GM19463 (cell line): ENCODE data around the gene RBMS3.
"Not testable (repeated sequence)": the region's sequence is repeated elsewhere in the genome, so short reads cannot be mapped to it uniquely, and the experiment has no call there.

Experiments
- ATAC-seq: cut with Tn5 transposase; IDR thresholded peaks from one replicate; pipeline ENCODE4 v1.9.1; 2021; ENCODE audit warnings: mild to moderate bottlenecking, moderate library complexity; ENCODE audit not compliant: unreplicated experiment

Gene RBMS3

GRCh38 chr3:29473481-29474170, 192.8 kb downstream of the RBMS3 start:
- not testable (repeated sequence) for ATAC-seq

DNA sequence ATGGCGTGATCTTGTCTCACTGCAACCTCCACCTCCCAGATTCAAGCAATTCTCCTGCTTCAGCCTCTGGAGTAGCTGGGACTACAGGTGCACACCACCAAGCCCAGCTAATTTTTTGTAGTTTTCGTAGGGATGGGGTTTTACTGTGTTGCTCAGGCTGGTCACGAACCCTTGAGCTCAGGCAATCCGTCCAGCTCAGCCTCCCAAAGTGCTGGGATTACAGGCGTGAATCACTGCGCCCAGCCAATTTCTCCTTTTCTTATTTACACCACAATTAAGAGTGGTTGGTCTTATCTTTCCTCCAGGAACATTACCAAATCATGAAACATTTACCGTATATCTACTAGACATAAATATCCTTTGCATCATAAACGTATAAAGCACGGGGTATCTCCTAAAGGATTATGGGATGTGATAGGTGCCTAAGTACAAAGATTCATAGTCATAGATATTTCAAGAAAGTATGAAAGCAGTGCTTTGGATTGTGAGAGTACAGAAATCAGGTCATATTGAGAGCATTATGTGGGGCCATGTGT, 194.5 kb downstream of the RBMS3 start:
- ATAC-seq, result no peak

DNA sequence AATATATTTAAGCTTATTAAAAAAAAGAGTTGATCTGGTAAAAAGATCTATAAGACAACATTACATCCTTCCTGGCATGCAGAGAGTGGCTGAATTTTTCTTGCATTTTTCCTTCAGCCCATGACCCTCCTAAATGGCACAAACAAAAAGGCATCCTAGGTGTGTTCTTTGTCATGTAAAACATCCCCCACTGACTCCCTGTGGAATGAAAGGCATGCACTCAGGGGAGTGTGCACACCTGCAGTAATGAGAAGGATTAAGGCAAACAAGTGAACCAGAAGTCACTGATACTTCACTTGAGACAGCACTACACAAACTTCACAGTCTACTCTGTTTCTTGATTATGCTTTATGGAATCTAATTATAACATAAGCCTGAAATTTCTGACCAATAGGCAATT, 195.0 kb downstream of the RBMS3 start:
- ATAC-seq, result no peak

GRCh38 chr3:29478611-29479010, 197.7 kb downstream of the RBMS3 start:
- no peak for ATAC-seq

- ATAC-seq, result no peak
Measured at GRCh38 chr3:29481249-29481648, 200.4 kb downstream of the RBMS3 start.

DNA sequence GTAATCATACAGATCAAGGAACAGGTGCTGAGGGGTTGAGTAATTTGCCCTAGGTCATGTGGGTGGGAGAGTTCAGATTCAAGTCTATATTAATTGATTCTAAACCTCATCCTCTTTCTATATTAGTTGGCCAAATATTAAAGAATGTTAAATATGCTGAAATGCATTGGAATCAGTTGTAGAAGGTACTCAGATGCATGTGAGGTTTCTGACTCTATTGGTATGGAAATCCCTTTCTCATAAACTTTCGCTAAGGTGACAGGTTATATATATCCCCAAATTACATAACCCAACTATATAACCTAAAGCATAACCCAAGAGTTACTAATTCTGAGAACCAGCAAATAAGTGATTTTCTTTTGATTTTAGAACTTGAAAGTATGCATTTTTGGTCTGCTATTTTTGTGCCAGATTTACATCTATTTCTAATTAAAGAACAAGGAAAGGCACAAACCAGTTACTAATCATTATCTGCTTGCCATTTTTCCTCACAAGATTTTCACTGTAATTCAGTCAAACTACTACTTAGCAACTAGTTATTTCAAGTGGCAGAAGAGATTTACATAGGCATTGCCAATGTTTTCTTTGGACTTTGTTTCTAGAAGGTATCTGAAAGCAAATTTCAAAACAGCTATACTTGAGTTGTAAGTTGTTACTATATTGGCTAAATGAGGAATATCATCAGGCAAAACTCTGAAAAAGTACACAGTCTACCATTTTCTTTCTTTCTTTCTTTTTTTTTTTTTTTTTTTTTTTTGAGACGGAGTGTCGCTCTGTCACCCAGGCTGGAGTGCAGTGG, 201.3 kb downstream of the RBMS3 start:
- ATAC-seq, result peak; percentile 48

GRCh38 chr3:29484633-29485032, 203.8 kb downstream of the RBMS3 start:
- no peak for ATAC-seq

GRCh38 chr3:29486096-29486495, 205.2 kb downstream of the RBMS3 start:
- no peak for ATAC-seq

- no peak for ATAC-seq
Measured at GRCh38 chr3:29486917-29487316, 206.0 kb downstream of the RBMS3 start.

DNA sequence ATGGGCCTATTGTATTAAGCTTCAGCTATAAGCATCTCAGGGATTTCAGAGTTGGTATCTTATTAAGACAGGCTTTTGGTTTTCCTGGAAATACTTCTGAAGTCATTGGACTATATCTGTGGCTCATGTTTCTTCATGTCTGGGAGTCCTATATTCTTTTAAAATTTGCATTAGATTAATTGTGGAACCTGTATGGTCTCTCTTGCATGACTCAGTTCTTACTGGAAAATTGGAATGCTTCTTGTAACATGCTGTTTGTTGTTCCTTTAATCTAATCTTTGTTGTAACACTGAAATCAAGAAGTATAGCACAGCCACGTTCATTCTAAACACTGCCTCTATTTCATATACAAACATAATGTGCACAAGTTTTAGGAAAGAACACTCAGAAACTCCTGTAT, 208.1 kb downstream of the RBMS3 start:
- no peak for ATAC-seq

GRCh38 chr3:29493109-29493508, 212.2 kb downstream of the RBMS3 start:
- no peak for ATAC-seq

DNA sequence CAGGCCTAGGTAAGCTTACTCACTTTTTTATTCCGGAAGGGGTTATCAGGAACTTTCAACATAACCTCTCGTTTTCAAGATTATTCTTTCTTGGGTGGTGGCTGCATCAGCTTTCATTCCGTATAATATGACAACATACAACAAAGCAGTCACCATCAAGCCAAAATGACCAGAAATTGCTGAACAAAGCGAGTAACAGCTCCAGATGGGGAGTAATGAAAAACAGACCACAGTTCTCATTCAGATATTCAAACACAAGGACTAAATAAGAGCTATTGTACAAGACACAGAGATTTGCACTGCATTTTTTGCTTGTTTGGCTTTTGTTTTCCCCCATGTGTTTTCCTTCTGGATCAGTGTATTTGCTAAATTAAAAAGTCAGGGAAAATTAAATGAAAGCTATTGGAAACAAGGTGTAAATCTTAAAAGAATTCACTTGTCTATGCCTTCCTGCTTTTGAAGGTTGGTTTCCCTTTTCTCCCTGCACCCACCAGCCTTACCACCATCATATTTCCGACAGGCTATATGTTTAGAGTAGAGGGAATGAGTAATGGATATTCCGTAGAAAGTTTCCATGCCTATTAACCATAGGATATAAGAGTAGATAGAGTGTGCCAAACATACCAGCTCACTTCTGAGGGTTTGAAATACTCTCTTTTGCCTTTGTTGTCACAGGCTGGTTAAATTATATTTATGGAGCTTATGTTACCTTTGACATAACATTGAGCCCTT, 213.6 kb downstream of the RBMS3 start:
- no peak for ATAC-seq

GRCh38 chr3:29497282-29497681, 216.4 kb downstream of the RBMS3 start:
- no peak for ATAC-seq

DNA sequence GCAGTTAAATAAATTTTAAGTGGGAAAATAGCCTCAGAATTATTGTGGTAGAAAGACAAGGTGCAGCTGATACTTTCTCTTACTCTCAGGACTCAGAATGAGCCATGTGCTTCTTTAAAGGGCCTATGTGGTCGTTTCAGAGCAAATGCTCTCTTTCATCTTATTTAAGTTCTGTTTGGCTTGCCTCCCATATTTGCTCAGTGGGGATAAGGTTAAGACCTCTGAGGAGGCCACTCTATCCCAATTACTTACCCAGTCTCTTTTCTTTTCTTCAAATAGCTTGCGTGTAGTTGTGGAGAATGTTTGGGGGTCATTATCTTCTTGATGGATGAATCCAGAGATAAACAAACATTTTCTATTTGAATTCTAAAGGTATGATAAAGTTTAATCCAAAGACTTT, 221.9 kb downstream of the RBMS3 start:
- ATAC-seq, result no peak

DNA sequence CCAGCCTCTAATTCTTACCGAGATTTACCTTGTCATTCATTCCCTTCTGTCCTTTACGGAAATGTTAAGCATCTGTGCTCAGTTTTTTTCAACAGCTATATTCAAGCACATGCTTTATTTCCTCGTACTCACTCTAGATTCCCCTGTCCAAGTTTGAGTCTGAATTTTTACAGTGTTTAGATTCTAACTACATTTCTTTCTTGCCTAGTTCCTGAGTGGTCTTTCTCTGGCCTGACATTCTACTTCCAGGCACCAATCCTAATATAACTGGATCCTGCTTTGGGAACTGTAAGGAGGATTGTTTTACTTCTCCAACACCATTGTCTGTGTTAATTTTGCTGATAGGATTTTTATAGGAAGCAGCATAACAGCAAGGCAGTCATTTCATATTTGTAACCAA, 222.4 kb downstream of the RBMS3 start:
- ATAC-seq, result no peak

DNA sequence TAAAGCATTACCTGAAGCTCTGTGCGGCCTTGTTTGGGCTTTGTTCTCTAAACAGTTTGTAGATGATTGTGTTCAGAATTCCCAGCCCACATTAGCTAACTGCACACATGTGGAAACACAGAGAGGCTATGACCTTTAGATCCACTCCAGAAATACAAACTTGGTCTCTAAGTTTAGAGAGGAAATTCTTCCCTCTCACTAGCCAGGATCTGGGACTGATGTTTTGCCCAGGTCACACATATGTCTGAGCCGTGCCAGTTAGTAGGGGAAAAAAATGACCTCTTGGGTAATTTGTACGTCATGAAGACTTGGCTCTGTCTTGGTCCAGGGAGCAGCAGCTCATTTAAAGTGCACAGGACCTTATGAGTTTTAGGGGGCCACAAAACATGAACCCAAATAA, 223.1 kb downstream of the RBMS3 start:
- ATAC-seq, result no peak

GRCh38 chr3:29506502-29506901, 225.6 kb downstream of the RBMS3 start:
- ATAC-seq, result no peak

- no peak for ATAC-seq
Measured at GRCh38 chr3:29511701-29512100, 230.8 kb downstream of the RBMS3 start.

- no peak for ATAC-seq
Measured at GRCh38 chr3:29512641-29513040, 231.8 kb downstream of the RBMS3 start.

DNA sequence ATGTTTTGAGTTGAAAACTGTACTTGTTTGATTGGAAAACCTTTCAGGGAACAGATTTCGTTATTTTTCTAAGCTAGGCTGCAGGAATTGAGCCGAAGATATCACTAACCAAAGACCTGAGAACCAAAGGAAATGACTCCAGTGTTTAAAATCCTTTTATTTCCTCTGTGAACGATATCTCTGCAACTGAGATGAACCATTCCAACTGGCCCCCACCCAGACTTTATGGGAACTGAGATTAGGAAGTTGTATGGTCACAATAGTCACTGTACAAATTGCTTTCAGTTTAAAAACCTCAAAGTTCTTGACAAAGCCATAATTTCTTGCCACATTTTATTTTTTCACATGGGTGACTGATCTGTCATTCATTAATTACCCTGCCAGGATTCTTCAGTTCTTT, 232.4 kb downstream of the RBMS3 start:
- no peak for ATAC-seq

- no peak for ATAC-seq
Measured at GRCh38 chr3:29514170-29514569, 233.3 kb downstream of the RBMS3 start.

- ATAC-seq, result no peak
Measured at GRCh38 chr3:29514912-29515311, 234.0 kb downstream of the RBMS3 start.
